Measurements from ENCODE around the gene ITGA1. TPM values are rescaled to one million over a fixed set of nuclear protein-coding genes. Genes with fewer than 3 reads are reported as not detected.
"Not testable (repeated sequence)": the region's sequence is repeated elsewhere in the genome, so short reads cannot be mapped to it uniquely, and the experiment has no call there.

The ITGA1 gene
- total RNA-seq, 4 donors from 2014 or later: 21.2 to 49.5 (median 43.1) TPM

DNA sequence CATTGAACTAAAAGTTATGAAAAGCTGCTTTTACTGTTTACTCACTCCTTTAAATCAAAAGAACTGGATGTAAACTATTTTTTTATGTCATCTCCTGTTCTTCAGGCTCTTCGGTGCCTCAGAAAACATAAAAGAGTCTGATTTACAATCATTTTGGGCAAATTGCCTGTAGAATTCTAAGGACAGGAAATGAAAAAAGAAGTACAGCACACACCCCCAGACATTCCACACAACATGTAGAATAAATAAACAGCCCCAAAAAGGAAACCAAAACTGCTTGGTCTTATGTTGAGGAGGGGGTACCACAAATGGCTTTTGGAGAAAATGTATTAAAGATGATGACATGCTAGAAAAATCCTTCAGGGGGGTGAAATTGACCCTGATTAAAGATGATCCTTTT, 57.2 kb downstream of the ITGA1 start:
- no peaks in the 10 kb centered on the region for H3K9me3 ChIP-seq
- TF ChIP-seq, protein P1, sequence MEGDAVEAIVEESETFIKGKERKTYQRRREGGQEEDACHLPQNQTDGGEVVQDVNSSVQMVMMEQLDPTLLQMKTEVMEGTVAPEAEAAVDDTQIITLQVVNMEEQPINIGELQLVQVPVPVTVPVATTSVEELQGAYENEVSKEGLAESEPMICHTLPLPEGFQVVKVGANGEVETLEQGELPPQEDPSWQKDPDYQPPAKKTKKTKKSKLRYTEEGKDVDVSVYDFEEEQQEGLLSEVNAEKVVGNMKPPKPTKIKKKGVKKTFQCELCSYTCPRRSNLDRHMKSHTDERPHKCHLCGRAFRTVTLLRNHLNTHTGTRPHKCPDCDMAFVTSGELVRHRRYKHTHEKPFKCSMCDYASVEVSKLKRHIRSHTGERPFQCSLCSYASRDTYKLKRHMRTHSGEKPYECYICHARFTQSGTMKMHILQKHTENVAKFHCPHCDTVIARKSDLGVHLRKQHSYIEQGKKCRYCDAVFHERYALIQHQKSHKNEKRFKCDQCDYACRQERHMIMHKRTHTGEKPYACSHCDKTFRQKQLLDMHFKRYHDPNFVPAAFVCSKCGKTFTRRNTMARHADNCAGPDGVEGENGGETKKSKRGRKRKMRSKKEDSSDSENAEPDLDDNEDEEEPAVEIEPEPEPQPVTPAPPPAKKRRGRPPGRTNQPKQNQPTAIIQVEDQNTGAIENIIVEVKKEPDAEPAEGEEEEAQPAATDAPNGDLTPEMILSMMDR (IDR thresholded peaks at IDR 0.05): no peak
- no peak for TF ChIP-seq POLR2A (IDR thresholded peaks at IDR 0.05)
- H3K27me3 ChIP-seq: no peaks in the 10 kb centered on the region
- no peak overlapping the region for H3K4me3 ChIP-seq
- no peaks in the 10 kb centered on the region for H3K4me1 ChIP-seq
- H3K36me3 ChIP-seq: no peaks in the 10 kb centered on the region
- H3K27ac ChIP-seq: peak overlapping the region in 2 of 4 donors; percentile 27 to 53
- DNase-seq: no peak

DNA sequence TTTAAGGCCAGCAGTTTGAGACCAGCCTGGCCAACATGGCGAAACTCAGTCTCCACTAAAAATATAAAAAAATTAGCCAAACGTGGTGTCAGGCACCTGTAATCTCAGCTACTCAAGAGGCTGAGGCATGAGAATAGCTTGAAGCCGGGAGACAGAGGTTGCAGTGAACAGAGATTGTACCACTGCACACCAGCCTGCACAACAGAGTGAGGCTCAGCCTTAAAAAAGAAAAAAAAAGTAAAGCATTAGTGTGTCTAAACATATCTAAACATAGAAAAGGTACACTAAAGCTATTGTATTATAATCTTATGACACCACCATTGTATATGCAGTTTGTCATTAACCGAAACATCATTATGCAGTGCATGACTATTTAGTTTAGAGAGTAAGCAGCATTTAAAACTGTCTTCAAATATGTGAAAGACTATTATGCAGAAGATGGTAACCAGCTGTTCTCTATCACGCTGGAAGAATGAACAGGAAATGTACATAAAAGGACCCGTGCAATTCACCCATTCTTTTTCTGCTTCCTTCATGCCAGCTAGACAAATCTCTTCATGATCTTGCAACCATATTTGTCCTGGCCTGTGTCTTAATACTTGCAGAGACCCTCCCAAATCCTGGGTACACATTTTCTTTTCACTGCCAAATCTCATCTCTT, 58.6 kb downstream of the ITGA1 start:
- TF ChIP-seq, protein P1 (IDR thresholded peaks at IDR 0.05): no peak
- TF ChIP-seq POLR2A (IDR thresholded peaks at IDR 0.05): no peak
- no peaks in the 10 kb centered on the region for H3K4me1 ChIP-seq

DNA sequence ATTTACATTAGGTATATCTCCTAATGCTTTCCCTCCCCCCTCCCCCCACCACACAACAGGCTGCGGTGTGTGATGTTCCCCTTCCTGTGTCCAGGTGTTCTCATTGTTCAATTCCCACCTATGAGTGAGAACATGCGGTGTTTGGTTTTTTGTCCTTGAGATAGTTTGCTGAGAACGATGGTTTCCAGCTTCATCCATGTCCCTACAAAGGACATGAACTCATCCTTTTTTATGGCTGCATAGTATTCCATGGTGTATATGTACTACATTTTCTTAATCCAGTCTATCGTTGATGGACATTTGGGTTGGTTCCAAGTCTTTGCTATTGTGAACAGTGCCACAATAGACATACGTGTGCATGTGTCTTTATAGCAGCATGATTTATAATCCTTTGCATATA, 61.0 kb downstream of the ITGA1 start:
- not testable (repeated sequence) for DNase-seq, H3K9me3 ChIP-seq, H3K27ac ChIP-seq, H3K36me3 ChIP-seq, H3K27me3 ChIP-seq, H3K4me1 ChIP-seq, H3K4me3 ChIP-seq

More for the DNA sequence above, 58.6 kb downstream of the ITGA1 start:
- DNase-seq: no peak
- Histone ChIP-seq H3K9me3 (no peaks in the 10 kb centered on the region), H3K27ac (peak overlapping the region in 1 of 4 donors; percentile 28), H3K36me3 (peaks cover 0 to under 1% (median 0%) of the 10 kb centered on the region in 3 donors), H3K27me3 (no peaks in the 10 kb centered on the region), H3K4me3 (no peak overlapping the region)

DNA sequence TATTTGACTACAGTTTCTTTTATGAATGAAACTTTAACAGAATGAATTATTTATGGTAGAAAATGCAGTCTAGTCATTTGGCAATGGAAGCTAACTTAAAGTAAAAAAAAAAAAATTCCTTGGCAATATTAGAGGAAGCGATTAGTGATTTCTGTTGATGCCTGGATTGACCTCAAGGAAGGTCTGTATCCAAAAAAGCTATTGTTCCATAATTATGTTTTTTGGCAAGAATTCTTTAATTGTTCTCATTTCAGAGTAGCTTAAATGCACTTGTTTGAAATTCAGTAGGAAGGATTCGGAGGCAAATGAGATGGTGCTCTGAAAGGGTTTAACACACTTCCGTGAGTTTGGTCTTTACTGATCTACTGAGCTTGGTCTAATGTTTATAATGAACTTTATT, 61.8 kb downstream of the ITGA1 start:
- H3K4me1 ChIP-seq: peaks cover 0 to 7% (median 0%) of the 10 kb centered on the region in 4 donors
- H3K27ac ChIP-seq: no peak overlapping the region

DNA sequence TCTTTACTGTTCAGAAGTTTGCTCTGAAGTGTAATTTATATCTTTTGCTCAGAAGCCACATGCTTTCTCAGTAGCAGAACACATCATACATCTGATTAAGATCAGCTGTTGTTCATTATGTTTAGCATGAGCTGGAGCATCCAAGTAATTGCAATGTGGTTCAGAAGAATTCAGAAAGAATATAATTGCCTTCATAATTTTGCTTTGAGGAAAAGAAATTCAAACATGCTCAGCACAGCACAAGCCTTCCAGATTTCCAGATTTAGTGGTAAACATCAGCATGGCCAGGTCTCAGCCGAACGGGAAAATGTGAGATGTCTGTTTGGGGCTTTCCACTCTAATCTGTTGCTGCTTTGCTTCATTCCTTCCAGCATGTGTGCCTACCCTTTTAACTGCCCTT, 65.9 kb downstream of the ITGA1 start:
- H3K27ac ChIP-seq: peak overlapping the region in 1 of 4 donors; percentile 42
- H3K36me3 ChIP-seq: peaks cover 0 to 3% (median 0%) of the 10 kb centered on the region in 3 donors
- peaks cover 0 to 7% (median 0%) of the 10 kb centered on the region in 4 donors for H3K4me1 ChIP-seq
- no peak for DNase-seq
- H3K27me3 ChIP-seq: no peaks in the 10 kb centered on the region
- no peaks in the 10 kb centered on the region for H3K9me3 ChIP-seq
- H3K4me3 ChIP-seq: no peak overlapping the region
- no peak for TF ChIP-seq POLR2A (IDR thresholded peaks at IDR 0.05)

More for the DNA sequence above, 61.8 kb downstream of the ITGA1 start:
- Histone ChIP-seq H3K36me3 (peaks cover 0 to 3% (median 0%) of the 10 kb centered on the region in 3 donors), H3K4me3 (no peak overlapping the region), H3K27me3 (no peaks in the 10 kb centered on the region), H3K9me3 (no peaks in the 10 kb centered on the region)
- DNase-seq: no peak
- TF ChIP-seq, protein P1 (IDR thresholded peaks at IDR 0.05): no peak
- no peak for TF ChIP-seq POLR2A (IDR thresholded peaks at IDR 0.05)

DNA sequence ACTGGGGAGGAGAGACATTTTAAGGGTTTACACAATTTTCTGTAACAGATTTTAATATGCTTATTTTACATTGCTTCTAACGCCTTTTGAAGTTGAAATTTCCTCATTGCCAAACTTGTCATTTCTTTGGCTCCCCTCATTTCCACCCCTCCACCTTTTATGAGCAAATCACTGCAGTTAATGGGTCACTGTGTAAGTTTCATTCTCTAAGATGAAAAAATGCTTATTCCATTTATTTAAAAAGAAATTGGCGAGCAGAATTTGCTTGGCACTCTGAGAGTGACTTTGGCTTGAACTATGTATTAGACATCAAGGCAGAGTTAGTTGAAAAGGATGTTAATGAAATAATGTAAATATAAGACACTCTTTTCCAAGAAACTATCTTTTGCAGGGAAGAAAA, 66.6 kb downstream of the ITGA1 start:
- peaks cover 0 to 3% (median 0%) of the 10 kb centered on the region in 3 donors for H3K36me3 ChIP-seq
- no peak overlapping the region for H3K4me3 ChIP-seq
- TF ChIP-seq POLR2A (IDR thresholded peaks at IDR 0.05): no peak
- TF ChIP-seq, protein P1 (IDR thresholded peaks at IDR 0.05): no peak
- H3K4me1 ChIP-seq: peaks cover 0 to 7% (median 0%) of the 10 kb centered on the region in 4 donors
- H3K9me3 ChIP-seq: no peaks in the 10 kb centered on the region
- no peak for DNase-seq
- H3K27me3 ChIP-seq: no peaks in the 10 kb centered on the region
- peak overlapping the region in 1 of 4 donors; percentile 42 for H3K27ac ChIP-seq
